Progenitor cell of endocrine pancreas (in vitro differentiated cells): ENCODE data around the gene ANKLE2. TPM values are rescaled to one million over a fixed set of nuclear protein-coding genes. Genes with fewer than 3 reads are reported as not detected.
"Not testable (repeated sequence)": the region's sequence is repeated elsewhere in the genome, so short reads cannot be mapped to it uniquely, and the experiment has no call there.

Source experiments
- DNase-seq: peaks from one replicate; pipeline ENCODE4 v3.0.0; 2021; ENCODE audit warnings: low spot score; ENCODE audit not compliant: unreplicated experiment
- H3K27ac Mint-ChIP-seq: 2 replicates; pipeline ENCODE4 v1.8.0; 2021; ENCODE audit warnings: mild to moderate bottlenecking, moderate library complexity, mixed read lengths
- H3K27me3 Mint-ChIP-seq: 2 replicates; pipeline ENCODE4 v1.8.0; 2021; ENCODE audit warnings: mixed read lengths
- H3K36me3 Mint-ChIP-seq: 2 replicates; pipeline ENCODE4 v1.8.0; 2022; ENCODE audit warnings: mixed read lengths; ENCODE audit not compliant: insufficient read depth
- H3K4me1 Mint-ChIP-seq: 2 replicates; pipeline ENCODE4 v1.8.0; 2021; ENCODE audit warnings: low read depth, mixed read lengths
- H3K4me3 Mint-ChIP-seq: 2 replicates; pipeline ENCODE4 v1.8.0; 2021; ENCODE audit warnings: low read depth, mild to moderate bottlenecking, moderate library complexity, mixed read lengths
- H3K9me3 Mint-ChIP-seq: 2 replicates; pipeline ENCODE4 v1.8.0; 2021; ENCODE audit warnings: low read depth, mixed read lengths
- total RNA-seq: library from RNA; stranded (reverse); gene quantifications from 2 replicates; pipeline ENCODE4 v1.2.1, GENCODE V29; 2021
- TF ChIP-seq, protein P1 (sequence below): fragments of 200-600 bp; sonication (generic); IDR thresholded peaks from one replicate; pipeline ENCODE4 v1.5.0; 2021; ENCODE audit warnings: antibody characterized with exemption, mild to moderate bottlenecking; ENCODE audit not compliant: unreplicated experiment

The ANKLE2 gene
- total RNA-seq, 1 donor from 2014 or later, result 81.1 TPM

DNA sequence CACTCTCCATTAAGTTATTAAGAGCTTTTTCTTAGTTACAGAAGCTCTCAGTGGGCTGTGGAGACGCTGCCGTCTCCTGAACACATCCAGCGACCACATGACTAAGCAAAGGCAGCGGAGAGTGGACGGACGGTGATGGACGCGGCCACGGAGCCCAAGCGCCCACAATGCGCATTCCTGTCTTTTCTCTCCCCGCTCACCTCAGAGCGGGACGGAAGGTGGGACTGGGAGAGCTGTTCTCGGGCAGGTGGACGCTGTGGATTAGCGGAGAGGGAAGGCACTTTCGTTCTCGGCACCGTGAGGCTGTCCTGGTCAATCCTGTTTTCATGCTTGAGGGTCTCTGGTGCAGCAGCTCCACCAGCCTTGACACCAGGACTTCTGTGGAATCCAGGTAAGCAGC, 2.6 kb upstream of the ANKLE2 start:
- peaks cover 4% of the 10 kb centered on the region for H3K36me3 Mint-ChIP-seq
- no peaks in the 10 kb centered on the region for H3K27me3 Mint-ChIP-seq
- no peak for DNase-seq
- peaks cover 12% of the 10 kb centered on the region for H3K4me1 Mint-ChIP-seq
- H3K9me3 Mint-ChIP-seq, result no peaks in the 10 kb centered on the region
- H3K27ac Mint-ChIP-seq, result no peak overlapping the region
- H3K4me3 Mint-ChIP-seq, result no peak overlapping the region
- TF ChIP-seq, protein P1, sequence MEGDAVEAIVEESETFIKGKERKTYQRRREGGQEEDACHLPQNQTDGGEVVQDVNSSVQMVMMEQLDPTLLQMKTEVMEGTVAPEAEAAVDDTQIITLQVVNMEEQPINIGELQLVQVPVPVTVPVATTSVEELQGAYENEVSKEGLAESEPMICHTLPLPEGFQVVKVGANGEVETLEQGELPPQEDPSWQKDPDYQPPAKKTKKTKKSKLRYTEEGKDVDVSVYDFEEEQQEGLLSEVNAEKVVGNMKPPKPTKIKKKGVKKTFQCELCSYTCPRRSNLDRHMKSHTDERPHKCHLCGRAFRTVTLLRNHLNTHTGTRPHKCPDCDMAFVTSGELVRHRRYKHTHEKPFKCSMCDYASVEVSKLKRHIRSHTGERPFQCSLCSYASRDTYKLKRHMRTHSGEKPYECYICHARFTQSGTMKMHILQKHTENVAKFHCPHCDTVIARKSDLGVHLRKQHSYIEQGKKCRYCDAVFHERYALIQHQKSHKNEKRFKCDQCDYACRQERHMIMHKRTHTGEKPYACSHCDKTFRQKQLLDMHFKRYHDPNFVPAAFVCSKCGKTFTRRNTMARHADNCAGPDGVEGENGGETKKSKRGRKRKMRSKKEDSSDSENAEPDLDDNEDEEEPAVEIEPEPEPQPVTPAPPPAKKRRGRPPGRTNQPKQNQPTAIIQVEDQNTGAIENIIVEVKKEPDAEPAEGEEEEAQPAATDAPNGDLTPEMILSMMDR, result no peak

GRCh38 chr12:132761921-132762583, 420 bp upstream of the ANKLE2 start:
- Mint-ChIP-seq H3K4me3 (peak overlapping the region; percentile 69), H3K4me1 (peaks cover 10% of the 10 kb centered on the region), H3K36me3 (peaks cover 3% of the 10 kb centered on the region), H3K27ac (peak overlapping the region; percentile 83), H3K9me3 (no peaks in the 10 kb centered on the region), H3K27me3 (no peaks in the 10 kb centered on the region)
- TF ChIP-seq, protein P1, result peak; percentile 44
- peak; percentile 70 for DNase-seq

GRCh38 chr12:132759359-132759758, 2.3 kb downstream of the ANKLE2 start:
- no peak for DNase-seq
- Mint-ChIP-seq H3K4me1 (peaks cover 10% of the 10 kb centered on the region), H3K4me3 (no peak overlapping the region), H3K9me3 (no peaks in the 10 kb centered on the region), H3K36me3 (peaks cover 6% of the 10 kb centered on the region), H3K27me3 (no peaks in the 10 kb centered on the region), H3K27ac (no peak overlapping the region)
- TF ChIP-seq, protein P1, result no peak

DNA sequence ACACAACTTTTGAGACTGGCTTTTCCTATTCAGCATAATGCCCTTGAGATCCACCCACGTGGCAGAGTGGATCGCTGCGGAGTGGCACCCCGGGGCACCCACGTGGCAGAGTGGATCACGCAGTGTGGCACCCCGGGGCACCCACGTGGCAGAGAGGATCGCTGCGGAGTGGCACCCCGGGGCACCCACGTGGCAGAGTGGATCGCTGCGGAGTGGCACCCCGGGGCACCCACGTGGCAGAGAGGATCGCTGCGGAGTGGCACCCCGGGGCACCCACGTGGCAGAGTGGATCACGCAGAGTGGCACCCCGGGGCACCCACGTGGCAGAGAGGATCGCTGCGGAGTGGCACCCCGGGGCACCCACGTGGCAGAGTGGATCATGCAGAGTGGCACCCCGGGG, 2.8 kb downstream of the ANKLE2 start:
- peaks cover 10% of the 10 kb centered on the region for H3K4me1 Mint-ChIP-seq
- not testable (repeated sequence) for H3K36me3 Mint-ChIP-seq, DNase-seq, H3K27ac Mint-ChIP-seq, H3K27me3 Mint-ChIP-seq, H3K9me3 Mint-ChIP-seq, H3K4me3 Mint-ChIP-seq

DNA sequence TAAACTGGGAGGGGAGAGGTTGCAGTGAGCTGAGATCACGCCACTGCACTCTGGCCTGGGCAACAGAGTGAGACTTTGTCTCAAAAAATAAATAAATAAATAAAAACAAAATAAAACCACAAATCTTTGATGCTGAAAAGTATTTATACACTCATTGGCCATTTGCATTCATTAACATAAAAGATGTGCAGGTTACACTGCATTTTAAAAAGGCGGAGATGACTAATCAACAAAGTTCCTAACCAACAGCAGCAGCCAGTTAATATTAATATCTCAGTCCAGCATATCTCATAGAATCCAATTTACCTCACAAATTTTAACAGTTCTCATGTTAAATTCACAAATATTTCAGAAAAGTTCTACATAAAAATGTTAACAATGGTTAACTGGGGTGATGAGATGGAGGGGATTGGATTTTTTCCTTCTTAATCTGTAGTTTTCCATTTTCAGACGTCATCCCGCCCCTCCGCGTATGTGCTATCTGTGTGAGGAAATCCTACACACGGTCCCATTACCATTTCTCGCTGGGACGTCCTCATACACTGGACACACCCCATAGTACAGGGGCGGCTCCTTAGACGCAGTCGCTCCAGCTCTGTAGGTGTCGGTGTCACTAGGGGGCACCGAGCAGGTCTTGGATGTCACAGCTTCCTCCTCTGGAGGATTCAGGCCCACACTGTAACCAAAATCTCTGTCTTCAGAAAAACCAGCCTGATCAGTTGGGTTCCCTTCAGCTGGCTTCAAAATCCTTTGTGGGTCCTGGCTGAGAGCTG, 7.3 kb downstream of the ANKLE2 start:
- TF ChIP-seq, protein P1, result no peak
- Mint-ChIP-seq H3K36me3 (peaks cover 11% of the 10 kb centered on the region), H3K9me3 (no peaks in the 10 kb centered on the region), H3K4me3 (no peak overlapping the region), H3K27ac (no peak overlapping the region), H3K27me3 (no peaks in the 10 kb centered on the region), H3K4me1 (no peaks in the 10 kb centered on the region)
- DNase-seq, result no peak

- peaks cover 13% of the 10 kb centered on the region for H3K36me3 Mint-ChIP-seq
- not testable (repeated sequence) for H3K4me3 Mint-ChIP-seq, H3K27ac Mint-ChIP-seq, H3K4me1 Mint-ChIP-seq, DNase-seq, H3K27me3 Mint-ChIP-seq, H3K9me3 Mint-ChIP-seq
Observed at GRCh38 chr12:132753670-132754069, 8.0 kb downstream of the ANKLE2 start.
